ENCODE measurements around the gene NPAS2. TPM values are rescaled to one million over a fixed set of nuclear protein-coding genes. Genes with fewer than 3 reads are reported as not detected.

NPAS2 gene
- polyA plus RNA-seq, 1 of the 3 experiments (the other 2 are of a cell fraction), result 58.5 TPM

DNA sequence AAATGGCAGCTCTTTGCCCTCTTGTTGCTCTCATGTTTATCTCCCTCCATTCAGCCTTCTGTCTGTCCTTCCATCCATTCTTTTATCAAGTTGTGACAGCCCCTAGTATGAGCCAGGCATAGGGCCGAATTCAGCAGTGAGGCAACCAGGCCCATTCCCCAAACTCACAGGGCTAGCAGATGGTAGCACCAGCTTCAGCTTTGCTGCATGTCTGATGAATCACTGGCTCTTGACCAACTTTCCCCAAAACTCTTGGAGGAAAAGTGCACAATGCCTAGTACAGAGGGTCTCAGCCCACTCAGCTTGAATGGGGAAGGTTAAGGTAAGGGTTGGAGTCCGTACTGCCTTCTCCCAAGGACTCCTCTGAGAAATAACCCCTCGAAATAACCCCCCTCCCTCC, 35.7 kb downstream of the NPAS2 start:
- H3K79me2 ChIP-seq (ENCODE audit: insufficient read depth), result peaks cover 40% of the 10 kb centered on the region; the same call in 1 of the 2 replicates

DNA sequence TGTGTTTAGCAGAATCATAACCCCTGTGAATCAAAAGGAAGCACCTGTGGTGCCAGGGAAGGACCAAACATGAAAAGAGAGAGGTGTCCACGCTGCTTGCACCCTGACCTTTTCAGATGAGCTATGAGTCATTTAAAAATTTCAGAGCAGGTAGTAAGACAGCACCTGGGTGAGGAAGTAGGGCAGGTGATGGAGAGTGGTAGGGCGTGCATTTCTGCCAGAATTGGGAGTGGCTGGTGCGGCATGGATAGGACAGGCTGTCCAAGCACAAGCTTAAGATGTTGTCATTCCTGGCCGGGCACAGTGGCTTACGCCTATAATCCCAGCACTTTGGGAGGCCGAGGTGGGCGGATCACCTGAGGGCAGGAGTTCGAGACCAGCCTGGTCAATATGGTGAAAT, 36.8 kb downstream of the NPAS2 start:
- Histone ChIP-seq H3K79me2 (ENCODE audit: insufficient read depth) (peaks cover 48% of the 10 kb centered on the region; the same call in 1 of the 2 replicates), H3K36me3 (replicated peaks in 1 of 2; ENCODE audit: control insufficient read depth in 1 of 2, insufficient read depth in 2 of 2, low read length in 1 of 2) (no peaks in the 10 kb centered on the region), H2AFZ (ENCODE audit: low read depth) (no peak overlapping the region), H3K4me1 (ENCODE audit: control insufficient read depth in 1 of 2, insufficient read depth in 2 of 2, low read depth in 1 of 2, low read length in 1 of 2) (peaks cover 0 to 14% of the 10 kb centered on the region in 2 experiments; a peak in 1 of 4 replicates), H3K4me3 (ENCODE audit: low read depth in 2 of 2, low read length in 1 of 2) (no peak overlapping the region), H3K9ac (no peak overlapping the region), H3K4me2 (no peak overlapping the region), H3K9me2 (no peaks in the 10 kb centered on the region), H3F3A (replicated peaks; ENCODE audit: insufficient read depth) (peaks cover 7% of the 10 kb centered on the region), H4K20me1 (ENCODE audit: insufficient read depth) (no peaks in the 10 kb centered on the region), H3K9me3 (no peaks in the 10 kb centered on the region), H3K27ac (ENCODE audit: low read depth in 2 of 2, low read length in 1 of 2) (peak overlapping the region in 1 of 2 experiments; percentile 78; a peak in 2 of 4 replicates), H3K27me3 (ENCODE audit: insufficient read depth) (no peaks in the 10 kb centered on the region)
- POLR2A ChIA-PET, result no interaction called here
- DNase-seq, result no peak
- CTCF ChIA-PET, result interaction anchor here (0.7 to 1.1 kb wide), 3 partner anchors 8 to 224 kb away, joined by 3 to 4 read pairs (median 3); no protein-coding TSS in a partner anchor
- TF ChIP-seq TCF12 (IDR thresholded peaks at IDR 0.05), result no peak
- TF ChIP-seq ELF1 (IDR thresholded peaks at IDR 0.05), result no peak
- TF ChIP-seq CHD2 (IDR thresholded peaks at IDR 0.05; ENCODE audit: low read length, partially characterized antibody), result no peak
- TF ChIP-seq, protein P1, sequence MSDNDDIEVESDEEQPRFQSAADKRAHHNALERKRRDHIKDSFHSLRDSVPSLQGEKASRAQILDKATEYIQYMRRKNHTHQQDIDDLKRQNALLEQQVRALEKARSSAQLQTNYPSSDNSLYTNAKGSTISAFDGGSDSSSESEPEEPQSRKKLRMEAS (IDR thresholded peaks at IDR 0.05; ENCODE audit: low read depth), result no peak
- no peak for TF ChIP-seq TEAD4 (IDR thresholded peaks at IDR 0.05; ENCODE audit: borderline replicate concordance, insufficient read depth)
- TF ChIP-seq NRF1 (IDR thresholded peaks at IDR 0.05; ENCODE audit: low read depth, low read length), result no peak
- no peak for TF ChIP-seq JUND (IDR thresholded peaks at IDR 0.05)
- TF ChIP-seq EP300 (IDR thresholded peaks at IDR 0.05; ENCODE audit: borderline replicate concordance in 1 of 2, low read depth in 1 of 2, low read length in 1 of 2), result no peak
- TF ChIP-seq GABPA (IDR thresholded peaks at IDR 0.05; ENCODE audit: low read depth), result no peak
- no peak for TF ChIP-seq TAF1 (IDR thresholded peaks at IDR 0.05; ENCODE audit: borderline replicate concordance, low read depth, low read length)
- no peak for TF ChIP-seq POLR2AphosphoS5 (IDR thresholded peaks at IDR 0.05; ENCODE audit: low read depth, low read length)
- no peak for TF ChIP-seq FOXJ3 (CRISPR knock-in tag; IDR thresholded peaks at IDR 0.05)
- TF ChIP-seq, protein P2, sequence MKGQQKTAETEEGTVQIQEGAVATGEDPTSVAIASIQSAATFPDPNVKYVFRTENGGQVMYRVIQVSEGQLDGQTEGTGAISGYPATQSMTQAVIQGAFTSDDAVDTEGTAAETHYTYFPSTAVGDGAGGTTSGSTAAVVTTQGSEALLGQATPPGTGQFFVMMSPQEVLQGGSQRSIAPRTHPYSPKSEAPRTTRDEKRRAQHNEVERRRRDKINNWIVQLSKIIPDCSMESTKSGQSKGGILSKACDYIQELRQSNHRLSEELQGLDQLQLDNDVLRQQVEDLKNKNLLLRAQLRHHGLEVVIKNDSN (IDR thresholded peaks at IDR 0.05; ENCODE audit: borderline replicate concordance, low read depth), result no peak
- TF ChIP-seq, protein P3, sequence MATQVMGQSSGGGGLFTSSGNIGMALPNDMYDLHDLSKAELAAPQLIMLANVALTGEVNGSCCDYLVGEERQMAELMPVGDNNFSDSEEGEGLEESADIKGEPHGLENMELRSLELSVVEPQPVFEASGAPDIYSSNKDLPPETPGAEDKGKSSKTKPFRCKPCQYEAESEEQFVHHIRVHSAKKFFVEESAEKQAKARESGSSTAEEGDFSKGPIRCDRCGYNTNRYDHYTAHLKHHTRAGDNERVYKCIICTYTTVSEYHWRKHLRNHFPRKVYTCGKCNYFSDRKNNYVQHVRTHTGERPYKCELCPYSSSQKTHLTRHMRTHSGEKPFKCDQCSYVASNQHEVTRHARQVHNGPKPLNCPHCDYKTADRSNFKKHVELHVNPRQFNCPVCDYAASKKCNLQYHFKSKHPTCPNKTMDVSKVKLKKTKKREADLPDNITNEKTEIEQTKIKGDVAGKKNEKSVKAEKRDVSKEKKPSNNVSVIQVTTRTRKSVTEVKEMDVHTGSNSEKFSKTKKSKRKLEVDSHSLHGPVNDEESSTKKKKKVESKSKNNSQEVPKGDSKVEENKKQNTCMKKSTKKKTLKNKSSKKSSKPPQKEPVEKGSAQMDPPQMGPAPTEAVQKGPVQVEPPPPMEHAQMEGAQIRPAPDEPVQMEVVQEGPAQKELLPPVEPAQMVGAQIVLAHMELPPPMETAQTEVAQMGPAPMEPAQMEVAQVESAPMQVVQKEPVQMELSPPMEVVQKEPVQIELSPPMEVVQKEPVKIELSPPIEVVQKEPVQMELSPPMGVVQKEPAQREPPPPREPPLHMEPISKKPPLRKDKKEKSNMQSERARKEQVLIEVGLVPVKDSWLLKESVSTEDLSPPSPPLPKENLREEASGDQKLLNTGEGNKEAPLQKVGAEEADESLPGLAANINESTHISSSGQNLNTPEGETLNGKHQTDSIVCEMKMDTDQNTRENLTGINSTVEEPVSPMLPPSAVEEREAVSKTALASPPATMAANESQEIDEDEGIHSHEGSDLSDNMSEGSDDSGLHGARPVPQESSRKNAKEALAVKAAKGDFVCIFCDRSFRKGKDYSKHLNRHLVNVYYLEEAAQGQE (IDR thresholded peaks at IDR 0.05; ENCODE audit: low read depth, low read length), result no peak
- TF ChIP-seq, protein P4, sequence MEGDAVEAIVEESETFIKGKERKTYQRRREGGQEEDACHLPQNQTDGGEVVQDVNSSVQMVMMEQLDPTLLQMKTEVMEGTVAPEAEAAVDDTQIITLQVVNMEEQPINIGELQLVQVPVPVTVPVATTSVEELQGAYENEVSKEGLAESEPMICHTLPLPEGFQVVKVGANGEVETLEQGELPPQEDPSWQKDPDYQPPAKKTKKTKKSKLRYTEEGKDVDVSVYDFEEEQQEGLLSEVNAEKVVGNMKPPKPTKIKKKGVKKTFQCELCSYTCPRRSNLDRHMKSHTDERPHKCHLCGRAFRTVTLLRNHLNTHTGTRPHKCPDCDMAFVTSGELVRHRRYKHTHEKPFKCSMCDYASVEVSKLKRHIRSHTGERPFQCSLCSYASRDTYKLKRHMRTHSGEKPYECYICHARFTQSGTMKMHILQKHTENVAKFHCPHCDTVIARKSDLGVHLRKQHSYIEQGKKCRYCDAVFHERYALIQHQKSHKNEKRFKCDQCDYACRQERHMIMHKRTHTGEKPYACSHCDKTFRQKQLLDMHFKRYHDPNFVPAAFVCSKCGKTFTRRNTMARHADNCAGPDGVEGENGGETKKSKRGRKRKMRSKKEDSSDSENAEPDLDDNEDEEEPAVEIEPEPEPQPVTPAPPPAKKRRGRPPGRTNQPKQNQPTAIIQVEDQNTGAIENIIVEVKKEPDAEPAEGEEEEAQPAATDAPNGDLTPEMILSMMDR (IDR thresholded peaks at IDR 0.05), result no peak
- no peak for TF ChIP-seq FOXM1 (IDR thresholded peaks at IDR 0.05; ENCODE audit: low read depth)
- TF ChIP-seq, protein P5, sequence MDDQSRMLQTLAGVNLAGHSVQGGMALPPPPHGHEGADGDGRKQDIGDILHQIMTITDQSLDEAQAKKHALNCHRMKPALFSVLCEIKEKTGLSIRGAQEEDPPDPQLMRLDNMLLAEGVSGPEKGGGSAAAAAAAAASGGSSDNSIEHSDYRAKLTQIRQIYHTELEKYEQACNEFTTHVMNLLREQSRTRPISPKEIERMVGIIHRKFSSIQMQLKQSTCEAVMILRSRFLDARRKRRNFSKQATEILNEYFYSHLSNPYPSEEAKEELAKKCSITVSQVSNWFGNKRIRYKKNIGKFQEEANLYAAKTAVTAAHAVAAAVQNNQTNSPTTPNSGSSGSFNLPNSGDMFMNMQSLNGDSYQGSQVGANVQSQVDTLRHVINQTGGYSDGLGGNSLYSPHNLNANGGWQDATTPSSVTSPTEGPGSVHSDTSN (IDR thresholded peaks at IDR 0.05), result no peak
- 59% methylated on average over 4 of the region's 8 CpGs for whole genome bisulfite sequencing (ENCODE audit: low lambda C conversion rate)

More for the DNA sequence above, 35.7 kb downstream of the NPAS2 start:
- Histone ChIP-seq H3K9me3 (no peaks in the 10 kb centered on the region), H3K4me2 (no peak overlapping the region), H3K9ac (no peak overlapping the region), H3K36me3 (replicated peaks in 1 of 2; ENCODE audit: control insufficient read depth in 1 of 2, insufficient read depth in 2 of 2, low read length in 1 of 2) (no peaks in the 10 kb centered on the region), H4K20me1 (ENCODE audit: insufficient read depth) (no peaks in the 10 kb centered on the region), H3K27me3 (ENCODE audit: insufficient read depth) (no peaks in the 10 kb centered on the region), H3K4me1 (ENCODE audit: control insufficient read depth in 1 of 2, insufficient read depth in 2 of 2, low read depth in 1 of 2, low read length in 1 of 2) (peaks cover 0 to 14% of the 10 kb centered on the region in 2 experiments; a peak in 1 of 4 replicates), H3F3A (replicated peaks; ENCODE audit: insufficient read depth) (peaks cover 7% of the 10 kb centered on the region), H2AFZ (ENCODE audit: low read depth) (no peak overlapping the region), H3K9me2 (no peaks in the 10 kb centered on the region), H3K4me3 (ENCODE audit: low read depth in 2 of 2, low read length in 1 of 2) (no peak overlapping the region), H3K27ac (ENCODE audit: low read depth in 2 of 2, low read length in 1 of 2) (no peak overlapping the region)
- CTCF ChIA-PET, result interaction anchor here (0.6 kb wide), 1 partner anchor 100 kb away, joined by 3 read pairs; no protein-coding TSS in a partner anchor
- POLR2A ChIA-PET, result no interaction called here
- TF ChIP-seq GATA2 (CRISPR knock-in tag; IDR thresholded peaks at IDR 0.05), result no peak
- no peak for TF ChIP-seq TCF12 (IDR thresholded peaks at IDR 0.05)
- TF ChIP-seq JUND (IDR thresholded peaks at IDR 0.05), result no peak
- TF ChIP-seq POLR2AphosphoS5 (IDR thresholded peaks at IDR 0.05; ENCODE audit: low read depth, low read length), result no peak
- no peak for TF ChIP-seq EP300 (IDR thresholded peaks at IDR 0.05; ENCODE audit: borderline replicate concordance in 1 of 2, low read depth in 1 of 2, low read length in 1 of 2)
- no peak for DNase-seq
- WGBS (ENCODE audit: low lambda C conversion rate), result 80% methylated on average over 3 of the region's 3 CpGs

All from SK-N-SH (cell line).